CD4-positive, alpha-beta T cell (primary cell): ENCODE data around the gene HOXB8. TPM values are rescaled to one million over a fixed set of nuclear protein-coding genes. Genes with fewer than 3 reads are reported as not detected.

ENCODE experiments used
- ATAC-seq: fragments of 200-7000 bp; cut with Tn5 transposase; one replicate; pipeline ENCODE4 v1.10.0; 2022; ENCODE audit warnings: mild to moderate bottlenecking; ENCODE audit not compliant: poor library complexity
- CTCF ChIA-PET: fragments of 350-600 bp; sonication (Branson Sonifier 250); formaldehyde crosslinking; loops from one replicate; lab custom pipeline; 2021; ENCODE audit warnings: antibody characterized with exemption, inconsistent platforms; lab: Charles Lee
- POLR2A ChIA-PET: fragments of 350-600 bp; sonication (Branson Sonifier 250); formaldehyde crosslinking; loops from one replicate; lab custom pipeline; 2021; ENCODE audit warnings: antibody characterized with exemption, inconsistent platforms; lab: Charles Lee
- DNase-seq, 14 experiments: peaks; one replicate each; pipeline ENCODE4 v3.0.0-alpha.2; 2013 to 2020; ENCODE audit warnings: mixed read lengths in 2 of 14
- H3K27ac ChIP-seq, 2 donors: one replicate each; pipeline versions ENCODE4 v1.5.1 to v1.7.0; 2013; ENCODE audit warnings: low read length in 2 of 2, low read depth in 1 of 2, mild to moderate bottlenecking in 1 of 2
- H3K27me3 ChIP-seq, 2 experiments: 1 replicate in 1 of 2; 2 replicates in 1 of 2; pipeline versions ENCODE4 v1.6.1 to v1.7.0; 2013; ENCODE audit warnings: low read length in 2 of 2, control low read depth in 1 of 2, mild to moderate bottlenecking in 1 of 2, moderate library complexity in 1 of 2; ENCODE audit not compliant: insufficient read depth in 2 of 2, control insufficient read depth in 1 of 2
- H3K36me3 ChIP-seq: one replicate; pipeline ENCODE4 v1.6.1; 2013; ENCODE audit warnings: low read length, control low read depth; ENCODE audit not compliant: insufficient read depth
- H3K4me1 ChIP-seq: one replicate; pipeline ENCODE4 v1.6.1; 2013; ENCODE audit warnings: low read length, control low read depth; ENCODE audit not compliant: insufficient read depth
- H3K4me3 ChIP-seq: one replicate; pipeline ENCODE4 v1.5.1; 2013; ENCODE audit warnings: mild to moderate bottlenecking, low read length, moderate library complexity
- H3K9me3 ChIP-seq, 2 experiments: 1 replicate in 1 of 2; 2 replicates in 1 of 2; pipeline versions ENCODE4 v1.6.1 to v1.7.0; 2013; ENCODE audit warnings: low read length in 2 of 2, mild to moderate bottlenecking in 2 of 2, control low read depth in 1 of 2, moderate library complexity in 1 of 2; ENCODE audit not compliant: control insufficient read depth in 1 of 2, insufficient read depth in 1 of 2
- H3K27ac Mint-ChIP-seq: one replicate; pipeline ENCODE4 v1.8.0; 2020; ENCODE audit warnings: mixed read lengths
- H3K27me3 Mint-ChIP-seq: one replicate; pipeline ENCODE4 v1.8.0; 2021; ENCODE audit warnings: mixed read lengths
- H3K36me3 Mint-ChIP-seq: one replicate; pipeline ENCODE4 v1.8.0; 2021; ENCODE audit warnings: low read depth, mixed read lengths
- H3K4me1 Mint-ChIP-seq: one replicate; pipeline ENCODE4 v1.8.0; 2021; ENCODE audit warnings: low read depth, mixed read lengths
- H3K4me3 Mint-ChIP-seq: one replicate; pipeline ENCODE4 v1.8.0; 2020; ENCODE audit warnings: mild to moderate bottlenecking, mixed read lengths
- H3K9me3 Mint-ChIP-seq: one replicate; pipeline ENCODE4 v1.8.0; 2020; ENCODE audit warnings: mixed read lengths
- CTCF ChIP-seq: fragments of 200-600 bp; IDR thresholded peaks from one replicate; pipeline ENCODE4 v1.8.0; 2022; ENCODE audit warnings: antibody characterized with exemption, mild to moderate bottlenecking
- intact Hi-C, 2 experiments: fragments of 100-400 bp; cut with DNase I in 1 of 2; cut with micrococcal nuclease in 1 of 2; formaldehyde crosslinking; loops; one replicate each; pipeline versions ENCODE4 v1.15.1 to v1.9.0; 2023 to 2025; cut with DNase I, micrococcal nuclease
- total RNA-seq, 174 experiments: library from RNA in 2 of 174; stranded (reverse) in 2 of 174; gene quantifications; one replicate each; pipeline ENCODE4 v1.2.3 and lab custom pipeline; 2021 to 2026

HOXB8 gene
- total RNA-seq, 2 experiments from 2014 or later, result not detected

- no peak overlapping the region for H3K27ac Mint-ChIP-seq
- peaks cover 92 to 98% of the 10 kb centered on the region in 2 experiments for H3K27me3 ChIP-seq
- H3K27me3 Mint-ChIP-seq, result peaks cover 99% of the 10 kb centered on the region
- no peaks in the 10 kb centered on the region for H3K36me3 ChIP-seq
- no peaks in the 10 kb centered on the region for H3K36me3 Mint-ChIP-seq
- H3K9me3 Mint-ChIP-seq, result no peaks in the 10 kb centered on the region
- H3K4me1 ChIP-seq, result peaks cover 42% of the 10 kb centered on the region
- ChIA-PET POLR2A (no interaction called here), CTCF (interaction anchor here (2.5 kb wide), 1 partner anchor 14 kb away, joined by 13 read pairs; no protein-coding TSS in a partner anchor)
- DNase-seq (no peak), ATAC-seq (no peak)
- no peak overlapping the region for H3K27ac ChIP-seq
- peaks cover 0 to 18% of the 10 kb centered on the region in 2 experiments for H3K9me3 ChIP-seq
- no peak for TF ChIP-seq CTCF
- peaks cover 34% of the 10 kb centered on the region for H3K4me1 Mint-ChIP-seq
- no peak overlapping the region for H3K4me3 ChIP-seq
- intact Hi-C loops, result no loop called here
- no peak overlapping the region for H3K4me3 Mint-ChIP-seq
Observed at GRCh38 chr17:48621410-48622392, 6.6 kb upstream of the HOXB8 start.

- Mint-ChIP-seq H3K9me3 (no peaks in the 10 kb centered on the region), H3K27me3 (peaks cover 99% of the 10 kb centered on the region), H3K27ac (no peak overlapping the region), H3K4me1 (peaks cover 27% of the 10 kb centered on the region), H3K4me3 (no peak overlapping the region), H3K36me3 (no peaks in the 10 kb centered on the region)
- CTCF ChIA-PET, result interaction anchor here (2.5 kb wide), 1 partner anchor 15 kb away, joined by 13 read pairs; no protein-coding TSS in a partner anchor
- intact Hi-C loops, result no loop called here
- no peak for DNase-seq
- Histone ChIP-seq H3K27me3 (peaks cover 95 to 100% of the 10 kb centered on the region in 2 experiments), H3K9me3 (peaks cover 0 to 23% of the 10 kb centered on the region in 2 experiments), H3K4me1 (peaks cover 33% of the 10 kb centered on the region), H3K36me3 (no peaks in the 10 kb centered on the region), H3K27ac (no peak overlapping the region), H3K4me3 (no peak overlapping the region)
- POLR2A ChIA-PET, result no interaction called here
- no peak for TF ChIP-seq CTCF
- no peak for ATAC-seq
Observed at GRCh38 chr17:48620461-48621139, 5.5 kb upstream of the HOXB8 start.

- Histone ChIP-seq H3K27ac (no peak overlapping the region), H3K9me3 (peaks cover 0 to 23% of the 10 kb centered on the region in 2 experiments), H3K27me3 (peaks cover 96 to 100% of the 10 kb centered on the region in 2 experiments), H3K36me3 (no peaks in the 10 kb centered on the region), H3K4me3 (no peak overlapping the region), H3K4me1 (peaks cover 31% of the 10 kb centered on the region)
- CTCF ChIA-PET, result interaction anchor here (1.0 to 2.5 kb wide), 4 partner anchors 16 to 131 kb away, joined by 3 to 13 read pairs (median 6); no protein-coding TSS in a partner anchor
- no peak for DNase-seq
- peaks cover 99% of the 10 kb centered on the region for H3K27me3 Mint-ChIP-seq
- no peak overlapping the region for H3K27ac Mint-ChIP-seq
- intact Hi-C loops, result loop anchor here (1.0 to 10.0 kb wide), 7 partner anchors 539 to 843 kb away; partner anchors contain the start of gene SCRN2 (in 2 of the 2)
- POLR2A ChIA-PET, result no interaction called here
- no peak overlapping the region for H3K4me3 Mint-ChIP-seq
- TF ChIP-seq CTCF, result no peak
- H3K36me3 Mint-ChIP-seq, result no peaks in the 10 kb centered on the region
- H3K4me1 Mint-ChIP-seq, result peaks cover 31% of the 10 kb centered on the region
- no peak for ATAC-seq
- no peaks in the 10 kb centered on the region for H3K9me3 Mint-ChIP-seq
Observed at GRCh38 chr17:48619826-48620449, 4.8 kb upstream of the HOXB8 start.
